Measurements from ENCODE around the gene UGT1A9.

The UGT1A9 gene

DNA sequence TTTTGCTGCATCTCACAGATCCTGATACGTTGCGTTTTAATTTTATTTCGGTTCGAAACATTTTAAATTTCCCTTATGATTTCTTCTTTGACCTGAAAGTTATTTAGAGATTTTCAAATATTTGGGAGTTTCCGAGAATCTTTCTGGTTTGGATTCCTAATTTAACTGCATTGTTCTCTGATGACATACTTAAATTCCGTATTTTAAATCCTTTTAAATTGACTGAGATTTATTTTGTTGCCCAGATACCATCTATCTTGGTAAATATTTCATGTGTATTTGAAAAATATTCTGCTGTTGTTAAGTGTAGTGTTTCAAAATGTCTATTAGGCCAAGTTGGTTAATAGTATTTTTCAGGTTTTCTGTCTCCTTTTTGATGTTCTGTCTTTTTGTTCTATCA, 144.2 kb downstream of the UGT1A9 start:
- Histone ChIP-seq H3K27me3 (no peaks in the 10 kb centered on the region), H3K9ac (no peak overlapping the region), H3K27ac (no peak overlapping the region), H3K4me3 (no peak overlapping the region), H3K4me2 (no peak overlapping the region), H3K36me3 (no peaks in the 10 kb centered on the region), H4K20me1 (no peaks in the 10 kb centered on the region; a peak in 1 of 22 replicates), H3K9me3 (replicated peaks in 1 of 11) (peaks cover 0 to 4% (median 0%) of the 10 kb centered on the region in 11 experiments; a peak in 1 of 22 replicates), H3K4me1 (peaks cover 5 to 22% (median 20%) of the 10 kb centered on the region in 10 experiments; a peak in 19 of 20 replicates)
- TF ChIP-seq Cebpa-rat (IDR thresholded peaks at IDR 0.05) = no peak

DNA sequence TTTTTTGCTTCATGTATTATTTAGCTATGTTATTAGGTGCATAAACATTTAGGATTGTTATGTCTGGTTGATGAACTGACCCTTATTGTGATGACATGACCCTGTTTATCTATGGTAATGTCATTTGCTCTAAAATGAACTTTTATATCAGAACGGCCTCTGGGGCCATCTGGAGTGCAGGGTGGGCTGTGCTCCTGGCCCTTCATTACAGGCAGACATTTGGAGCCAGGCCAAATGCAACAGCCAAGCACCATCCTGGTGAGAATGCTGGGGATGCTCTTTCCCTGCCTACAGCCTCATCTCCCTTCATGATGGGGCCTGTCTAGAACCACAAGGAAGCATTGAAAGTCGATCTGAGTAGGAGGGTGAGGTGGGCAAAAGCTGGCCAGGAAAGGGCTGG, 144.6 kb downstream of the UGT1A9 start:
- no peak overlapping the region for H3K4me3 ChIP-seq
- H3K9ac ChIP-seq = peak overlapping the region in 1 of 11 experiments; percentile 4; a peak in 1 of 22 replicates
- H3K4me2 ChIP-seq = peak overlapping the region in 10 of 11 experiments; percentile 27 to 77 (median 66); a peak in 18 of 22 replicates
- no peak for TF ChIP-seq Cebpa-rat (IDR thresholded peaks at IDR 0.05)
- peaks cover 5 to 22% (median 20%) of the 10 kb centered on the region in 10 experiments; a peak in 19 of 20 replicates for H3K4me1 ChIP-seq
- no peaks in the 10 kb centered on the region for H3K27me3 ChIP-seq
- H3K36me3 ChIP-seq = no peaks in the 10 kb centered on the region
- H4K20me1 ChIP-seq = no peaks in the 10 kb centered on the region; a peak in 1 of 22 replicates
- H3K9me3 ChIP-seq (replicated peaks in 1 of 11) = no peaks in the 10 kb centered on the region; a peak in 1 of 22 replicates
- H3K27ac ChIP-seq = no peak overlapping the region

DNA sequence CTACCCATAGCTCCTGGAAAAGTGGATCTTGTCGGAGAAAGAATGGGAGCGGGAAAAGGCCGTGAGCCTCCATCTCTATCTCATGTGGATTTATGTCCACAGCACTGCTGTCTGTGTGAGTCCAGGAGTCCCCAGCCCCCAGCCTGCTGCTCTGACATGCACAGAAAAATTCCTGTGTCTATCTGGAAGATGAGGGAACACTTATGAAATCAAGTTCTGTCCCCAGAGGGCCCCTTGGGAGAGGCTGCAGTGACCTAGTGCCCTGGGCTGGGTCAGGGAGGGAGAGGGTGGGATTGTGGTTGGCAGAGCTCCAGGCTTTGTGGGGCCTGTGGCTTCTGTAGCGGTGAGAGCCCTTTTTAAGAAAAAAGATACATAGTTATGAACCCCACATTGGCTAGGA, 145.1 kb downstream of the UGT1A9 start:
- Histone ChIP-seq H4K20me1 (no peaks in the 10 kb centered on the region; a peak in 1 of 22 replicates), H3K4me1 (peaks cover 5 to 25% (median 20%) of the 10 kb centered on the region in 10 experiments; a peak in 19 of 20 replicates), H3K4me2 (peak overlapping the region in 10 of 11 experiments; percentile 27 to 77 (median 66); a peak in 19 of 22 replicates), H3K9me3 (replicated peaks in 1 of 11) (no peaks in the 10 kb centered on the region), H3K27me3 (no peaks in the 10 kb centered on the region), H3K27ac (no peak overlapping the region), H3K4me3 (no peak overlapping the region), H3K36me3 (no peaks in the 10 kb centered on the region), H3K9ac (peak overlapping the region in 1 of 11 experiments; percentile 4; a peak in 1 of 22 replicates)
- TF ChIP-seq Cebpa-rat (IDR thresholded peaks at IDR 0.05) = no peak

DNA sequence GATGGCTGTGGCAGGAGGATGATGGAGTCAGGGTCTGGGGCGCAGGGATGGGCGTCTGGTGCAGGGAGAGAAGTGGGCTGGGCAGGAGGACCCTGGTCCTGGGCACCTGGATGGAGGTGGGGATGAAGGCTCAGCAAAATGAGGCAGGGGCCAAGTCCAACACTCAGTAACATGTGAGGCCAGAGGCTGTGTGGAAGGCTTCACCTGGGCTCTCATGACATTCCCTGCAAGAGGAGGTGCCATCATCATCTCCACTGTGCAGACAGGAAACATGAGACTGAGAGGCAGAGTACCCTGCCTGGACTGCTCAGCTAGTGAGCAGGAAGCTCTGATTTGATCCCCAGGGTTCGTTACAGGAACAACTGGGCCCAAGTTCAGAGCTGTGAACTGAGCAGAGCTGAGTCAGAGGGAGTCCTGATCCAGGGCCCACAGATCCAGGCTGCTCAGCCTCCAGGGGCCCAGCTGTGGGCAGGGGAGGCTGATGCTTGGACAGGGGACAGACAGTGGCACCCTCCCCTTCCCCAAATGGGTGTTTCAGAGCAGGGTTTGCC, 145.7 kb downstream of the UGT1A9 start:
- H3K9ac ChIP-seq = peak overlapping the region in 3 of 11 experiments; percentile 20 to 47 (median 28); a peak in 2 of 22 replicates
- H4K20me1 ChIP-seq = no peaks in the 10 kb centered on the region; a peak in 1 of 22 replicates
- TF ChIP-seq Cebpa-rat (IDR thresholded peaks at IDR 0.05) = no peak
- no peaks in the 10 kb centered on the region for H3K9me3 ChIP-seq (replicated peaks in 1 of 11)
- H3K4me3 ChIP-seq = no peak overlapping the region
- peaks cover 6 to 31% (median 21%) of the 10 kb centered on the region in 10 experiments; a peak in 19 of 20 replicates for H3K4me1 ChIP-seq
- no peaks in the 10 kb centered on the region for H3K27me3 ChIP-seq
- peak overlapping the region in 1 of 11 experiments; percentile 45; a peak in 2 of 22 replicates for H3K27ac ChIP-seq
- no peaks in the 10 kb centered on the region for H3K36me3 ChIP-seq
- peak overlapping the region; percentile 27 to 77 (median 64) for H3K4me2 ChIP-seq

DNA sequence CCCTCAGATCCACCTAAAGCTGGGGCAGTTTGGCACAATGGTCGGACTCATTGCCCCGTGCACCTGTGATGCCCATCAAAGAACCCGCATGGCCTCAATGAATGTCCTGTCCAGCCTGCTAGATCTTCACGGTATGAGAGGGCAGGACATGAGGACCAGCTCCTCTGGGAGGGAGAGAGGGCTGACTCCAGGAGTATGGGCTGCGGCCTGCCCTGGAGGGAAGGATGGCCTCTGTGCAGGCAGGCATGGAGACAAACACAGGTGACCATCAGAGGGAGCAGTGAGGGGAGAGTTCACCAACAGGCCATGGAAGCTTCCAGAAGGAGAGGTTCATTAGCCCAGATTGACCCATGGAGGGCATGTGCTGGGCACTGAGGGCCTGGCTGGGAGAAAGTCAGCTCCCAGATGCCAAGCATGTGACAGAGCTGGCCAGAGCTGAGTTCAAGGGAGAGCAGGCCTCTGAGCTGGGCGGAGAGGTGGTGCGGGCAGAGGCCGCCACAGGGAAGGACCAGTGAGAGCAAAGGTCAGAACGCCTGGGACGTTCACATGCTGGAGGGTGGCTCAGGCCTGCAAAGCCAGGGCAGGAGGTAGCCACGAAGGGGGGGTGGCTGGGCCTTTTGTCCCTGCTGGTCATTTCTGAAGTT, 146.4 kb downstream of the UGT1A9 start:
- H3K27ac ChIP-seq = peak overlapping the region in 1 of 11 experiments; percentile 45; a peak in 1 of 22 replicates
- TF ChIP-seq Cebpa-rat (IDR thresholded peaks at IDR 0.05) = no peak
- no peaks in the 10 kb centered on the region for H3K36me3 ChIP-seq
- no peak overlapping the region for H3K4me3 ChIP-seq
- H3K4me2 ChIP-seq = peak overlapping the region in 10 of 11 experiments; percentile 55 to 77 (median 66); a peak in 18 of 22 replicates
- H3K9me3 ChIP-seq (replicated peaks in 1 of 11) = no peaks in the 10 kb centered on the region
- H3K4me1 ChIP-seq = peaks cover 13 to 38% (median 28%) of the 10 kb centered on the region in 10 experiments
- H3K27me3 ChIP-seq = no peaks in the 10 kb centered on the region
- no peaks in the 10 kb centered on the region; a peak in 1 of 22 replicates for H4K20me1 ChIP-seq
- H3K9ac ChIP-seq = peak overlapping the region in 3 of 11 experiments; percentile 20 to 47 (median 28); a peak in 2 of 22 replicates

DNA sequence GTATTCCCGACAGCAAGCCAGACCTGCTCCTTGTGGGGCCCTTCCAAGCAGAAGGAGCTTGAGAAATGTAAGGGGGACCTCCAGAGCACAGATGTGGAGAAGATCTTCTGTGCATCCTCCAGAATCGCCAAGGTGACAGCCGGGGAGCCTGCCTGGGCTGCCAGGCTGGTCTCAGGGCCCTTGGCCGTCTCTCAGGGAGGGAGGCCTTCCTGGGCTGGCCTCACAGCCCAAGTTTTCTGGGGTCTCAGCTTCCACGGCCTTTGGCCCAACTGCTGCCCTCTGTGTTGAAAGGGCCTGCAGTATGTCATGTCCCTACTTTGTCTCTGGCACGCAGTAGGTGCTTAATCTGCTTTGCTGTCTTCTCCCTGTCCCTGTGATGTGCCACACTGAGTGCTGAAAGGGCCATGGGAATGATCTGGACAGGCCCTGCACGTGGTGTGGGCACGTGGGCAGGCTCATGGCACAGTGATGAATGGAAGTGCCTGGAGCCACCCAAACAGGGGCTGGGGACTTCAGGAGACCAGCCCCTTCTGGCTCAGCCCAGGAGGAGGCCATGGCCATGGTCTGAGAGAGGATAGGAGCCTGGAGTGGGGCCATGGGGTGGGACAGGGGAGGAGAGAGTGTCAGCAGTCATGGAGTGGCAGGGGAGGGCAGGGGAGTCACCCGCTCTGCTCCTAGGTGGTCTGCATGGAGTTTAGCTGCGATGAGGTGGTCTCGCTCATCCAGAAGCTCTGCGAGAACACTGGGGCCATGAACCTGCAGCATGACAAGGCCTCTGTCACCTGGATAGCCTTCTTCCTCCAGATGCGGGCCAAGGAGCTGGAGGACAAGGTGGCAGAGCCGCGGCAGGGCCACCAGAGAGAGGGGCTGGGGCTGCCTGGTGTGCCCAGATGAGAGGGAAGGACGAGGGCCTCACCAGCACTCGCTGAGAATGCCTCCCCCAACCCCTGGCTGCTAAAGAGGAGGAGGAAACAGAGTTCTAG, 147.2 kb downstream of the UGT1A9 start:
- Histone ChIP-seq H4K20me1 (no peaks in the 10 kb centered on the region; a peak in 1 of 22 replicates), H3K9ac (no peak overlapping the region), H3K9me3 (replicated peaks in 1 of 11) (no peaks in the 10 kb centered on the region), H3K36me3 (no peaks in the 10 kb centered on the region), H3K27ac (no peak overlapping the region), H3K4me2 (no peak overlapping the region; a peak in 1 of 22 replicates), H3K27me3 (no peaks in the 10 kb centered on the region), H3K4me3 (no peak overlapping the region), H3K4me1 (peaks cover 19 to 46% (median 36%) of the 10 kb centered on the region in 10 experiments)
- TF ChIP-seq Cebpa-rat (IDR thresholded peaks at IDR 0.05) = no peak

DNA sequence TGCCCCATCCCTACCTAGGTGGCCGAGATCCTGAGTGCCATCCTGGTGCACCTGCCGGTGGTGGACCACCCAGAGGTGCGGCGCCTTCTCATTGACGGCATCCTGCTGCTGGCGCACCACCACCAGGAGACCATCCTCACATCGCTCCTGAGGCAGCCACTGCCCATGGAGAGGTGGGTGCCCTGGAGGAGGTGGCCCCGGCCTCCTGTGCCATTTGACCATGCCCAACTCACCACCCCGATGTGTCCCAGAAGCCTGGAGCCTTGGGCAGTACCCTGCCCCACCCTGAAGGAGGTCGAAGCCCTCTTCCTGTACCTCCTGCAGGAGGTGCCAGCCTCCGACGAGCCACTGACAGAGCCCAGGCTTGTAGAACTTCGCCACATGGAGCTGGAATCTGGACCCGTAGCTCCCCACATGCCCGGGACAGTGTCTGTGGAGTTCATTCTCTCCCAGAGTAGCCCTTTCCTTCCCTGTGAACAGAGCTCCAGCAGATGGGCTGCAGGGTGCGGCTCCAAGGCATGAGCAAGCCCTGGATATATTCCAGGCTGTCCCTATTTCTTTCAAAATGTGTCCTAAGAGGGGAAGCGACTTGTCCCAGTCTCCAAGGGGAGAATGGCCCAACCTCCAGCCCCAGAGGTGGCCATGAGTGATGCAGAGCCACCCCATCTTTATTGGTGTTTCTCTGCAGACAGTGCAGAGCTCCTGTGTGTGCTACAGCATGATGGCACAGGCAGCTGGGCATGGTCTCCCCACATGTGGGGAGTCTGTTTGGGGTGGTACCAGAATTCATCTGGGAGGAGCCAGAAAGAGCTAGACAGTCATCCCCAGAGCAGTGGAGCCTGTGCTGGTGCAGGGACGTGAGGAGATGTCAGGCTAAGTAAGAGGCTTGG, 148.4 kb downstream of the UGT1A9 start:
- H3K27me3 ChIP-seq = no peaks in the 10 kb centered on the region
- no peak overlapping the region for H3K9ac ChIP-seq
- H3K27ac ChIP-seq = no peak overlapping the region
- no peaks in the 10 kb centered on the region; a peak in 1 of 22 replicates for H4K20me1 ChIP-seq
- peaks cover 19 to 51% (median 41%) of the 10 kb centered on the region in 10 experiments for H3K4me1 ChIP-seq
- no peak for TF ChIP-seq Cebpa-rat (IDR thresholded peaks at IDR 0.05)
- no peaks in the 10 kb centered on the region for H3K36me3 ChIP-seq
- H3K4me2 ChIP-seq = no peak overlapping the region
- no peaks in the 10 kb centered on the region for H3K9me3 ChIP-seq (replicated peaks in 1 of 11)
- no peak overlapping the region for H3K4me3 ChIP-seq

DNA sequence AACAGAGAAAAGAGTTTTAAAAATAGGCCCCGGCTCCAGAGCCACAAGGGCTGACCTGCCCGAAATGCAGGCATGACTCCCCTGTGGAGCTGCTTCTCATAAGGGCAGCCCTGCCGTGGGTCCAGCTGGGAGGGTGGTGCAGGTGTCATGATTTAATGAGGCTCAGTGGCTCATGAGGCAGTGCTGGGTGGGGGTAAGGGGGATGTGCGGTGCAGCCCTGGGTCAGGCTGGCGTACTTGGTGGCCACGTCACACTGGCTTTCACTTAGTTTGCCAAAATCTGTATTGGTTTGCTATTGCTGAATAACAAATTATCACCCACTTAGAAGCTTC, 149.0 kb downstream of the UGT1A9 start:
- Histone ChIP-seq H3K4me3 (no peak overlapping the region), H3K4me1 (peaks cover 19 to 51% (median 41%) of the 10 kb centered on the region in 10 experiments), H3K27ac (no peak overlapping the region), H3K9ac (no peak overlapping the region), H3K9me3 (replicated peaks in 1 of 11) (no peaks in the 10 kb centered on the region), H4K20me1 (no peaks in the 10 kb centered on the region; a peak in 1 of 22 replicates), H3K27me3 (no peaks in the 10 kb centered on the region), H3K36me3 (no peaks in the 10 kb centered on the region), H3K4me2 (no peak overlapping the region)
- TF ChIP-seq Cebpa-rat (IDR thresholded peaks at IDR 0.05) = no peak

Measured in BLaER1 treated with 17β-estradiol and CSF1 and Interleukin-3, amounts not matched to agents 10 nM and 100 nM (cell line).